DMS114 treated with DMSO at 0.1 percent for 48 hours (cell line): Measurements from ENCODE around the gene DNAAF5.

Source experiments
- DNase-seq: peaks from one replicate; lab custom pipeline; 2025; ENCODE audit not compliant: unreplicated experiment; lab: John Stamatoyannopoulos, UW

The DNAAF5 gene

GRCh38 chr7:832167-832967 lies 105.9 kb downstream of the DNAAF5 start, which contains the start of gene SUN1:
Gene SUN1 (plus strand): TSS chr7:832476. CDS start chr7:832525, 49 bp downstream.
- DNase-seq: no peak

- DNase-seq: no peak
Observed at GRCh38 chr7:832968-833424, 106.5 kb downstream of the DNAAF5 start.

- DNase-seq: no peak
Observed at GRCh38 chr7:833601-834258, 107.2 kb downstream of the DNAAF5 start.

- DNase-seq: no peak
Observed at GRCh38 chr7:834277-834676, 107.8 kb downstream of the DNAAF5 start.

- DNase-seq: no peak
Observed at GRCh38 chr7:835021-835420, 108.5 kb downstream of the DNAAF5 start.

- no peak for DNase-seq
Observed at GRCh38 chr7:835485-836401, 109.2 kb downstream of the DNAAF5 start.
